HepG2 (cell line): ENCODE measurements around the gene LTB4R. TPM values are rescaled to one million over a fixed set of nuclear protein-coding genes. Genes with fewer than 3 reads are reported as not detected.

Experiments used
- CBFB ChIP-seq: sonication (generic); formaldehyde crosslinking; IDR thresholded peaks from 2 replicates; pipeline ENCODE4 v1.4.0; 2020; ENCODE audit warnings: missing genetic modification reagents
- FOXA1 ChIP-seq, 2 experiments: fragments of 450-650 bp in 1 of 2; sonication (generic) in 1 of 2; formaldehyde crosslinking in 1 of 2; IDR thresholded peaks; 2 replicates each; pipeline versions ENCODE4 v1.4.0 to v1.6.1; 2016 to 2020; ENCODE audit warnings: missing genetic modification reagents in 1 of 2
- FOXK2 ChIP-seq: fragments of 450-650 bp; IDR thresholded peaks from 2 replicates; pipeline ENCODE4 v1.6.1; 2016
- MTF1 ChIP-seq: sonication (generic); formaldehyde crosslinking; IDR thresholded peaks from 2 replicates; pipeline ENCODE4 v1.5.0; 2020; ENCODE audit warnings: missing genetic modification reagents
- POLR2G ChIP-seq: fragments of 200-400 bp; formaldehyde crosslinking; IDR thresholded peaks from 2 replicates; pipeline ENCODE4 v1.6.1; 2018; ENCODE audit warnings: mild to moderate bottlenecking, low read depth, low read length, moderate library complexity
- PRMT3 ChIP-seq: sonication (generic); formaldehyde crosslinking; IDR thresholded peaks from 2 replicates; pipeline ENCODE4 v1.8.1; 2022; ENCODE audit warnings: low read depth, mild to moderate bottlenecking, moderate library complexity, missing genetic modification reagents, borderline replicate concordance
- SIN3A ChIP-seq: IDR thresholded peaks from 2 replicates; pipeline ENCODE4 v1.6.1; 2011; ENCODE audit warnings: low read depth, mild to moderate bottlenecking, control low read depth, low read length, borderline replicate concordance
- SIX1 ChIP-seq: sonication (generic); formaldehyde crosslinking; IDR thresholded peaks from 2 replicates; pipeline ENCODE4 v1.4.0; 2020; ENCODE audit warnings: missing genetic modification reagents, borderline replicate concordance
- SNAPC4 ChIP-seq: sonication (generic); formaldehyde crosslinking; IDR thresholded peaks from 2 replicates; pipeline ENCODE4 v1.4.0; 2020; ENCODE audit warnings: mild to moderate bottlenecking, missing genetic modification reagents
- TCF7L2 ChIP-seq: IDR thresholded peaks from 2 replicates; pipeline ENCODE4 v1.6.1; 2011; ENCODE audit warnings: mild to moderate bottlenecking, low read depth, low read length, moderate library complexity
- TRIM24 ChIP-seq: sonication (generic); formaldehyde crosslinking; IDR thresholded peaks from 2 replicates; pipeline ENCODE4 v1.8.0; 2022; ENCODE audit warnings: mild to moderate bottlenecking, missing genetic modification reagents
- ZFP37 ChIP-seq: sonication (generic); formaldehyde crosslinking; IDR thresholded peaks from 2 replicates; pipeline ENCODE4 v1.4.0; 2020; ENCODE audit warnings: missing genetic modification reagents, borderline replicate concordance
- ZFP41 ChIP-seq: sonication (generic); formaldehyde crosslinking; IDR thresholded peaks from 2 replicates; pipeline ENCODE4 v1.4.0; 2020; ENCODE audit warnings: mild to moderate bottlenecking, missing genetic modification reagents, borderline replicate concordance
- ZFX ChIP-seq: sonication (generic); formaldehyde crosslinking; IDR thresholded peaks from 2 replicates; pipeline ENCODE4 v1.4.0; 2020; ENCODE audit warnings: mild to moderate bottlenecking, low read depth, missing genetic modification reagents, moderate library complexity
- ZFYVE20 ChIP-seq: sonication (generic); formaldehyde crosslinking; IDR thresholded peaks from 2 replicates; pipeline ENCODE4 v1.8.0; 2023; ENCODE audit warnings: low read depth, mild to moderate bottlenecking, moderate library complexity, missing genetic modification reagents, borderline replicate concordance
- ZNF138 ChIP-seq: sonication (generic); formaldehyde crosslinking; IDR thresholded peaks from 2 replicates; pipeline ENCODE4 v1.5.0; 2020; ENCODE audit warnings: mild to moderate bottlenecking, low read depth, missing genetic modification reagents
- ZNF160 ChIP-seq: sonication (generic); formaldehyde crosslinking; IDR thresholded peaks from 2 replicates; pipeline ENCODE4 v1.8.0; 2022; ENCODE audit warnings: mild to moderate bottlenecking, inconsistent platforms, missing genetic modification reagents
- ZNF280B ChIP-seq: sonication (generic); formaldehyde crosslinking; IDR thresholded peaks from 2 replicates; pipeline ENCODE4 v1.5.0; 2020; ENCODE audit warnings: missing genetic modification reagents, mild to moderate bottlenecking, borderline replicate concordance
- ZNF564 ChIP-seq: sonication (generic); formaldehyde crosslinking; IDR thresholded peaks from 2 replicates; pipeline ENCODE4 v1.8.1; 2023; ENCODE audit warnings: mild to moderate bottlenecking, missing genetic modification reagents
- ZNF75D ChIP-seq: sonication (generic); formaldehyde crosslinking; IDR thresholded peaks from 2 replicates; pipeline ENCODE4 v1.8.1; 2023; ENCODE audit warnings: missing genetic modification reagents, mild to moderate bottlenecking, borderline replicate concordance
- polyA plus RNA-seq, 8 experiments: library from polyadenylated mRNA; depleted of rRNA in 3 of 8; stranded (reverse) in 7 of 8; unstranded in 1 of 8; fragments of >200 nt; fragmentation: Illumina TruSeq in 4 of 8; extraction: Trizol in 4 of 8; gene quantifications; 2 replicates each; pipeline versions ENCODE4 v1.2.1 to v1.2.3, GENCODE V29; 2011 to 2016; ENCODE audit warnings: low read depth in 4 of 8, missing spikeins in 1 of 8, mixed read lengths in 1 of 8; ENCODE audit not compliant: insufficient read depth in 1 of 8
- total RNA-seq, 5 experiments: library from RNA; depleted of rRNA; stranded (reverse); fragments of >200 nt; fragmentation: Illumina TruSeq; extraction: Trizol; gene quantifications; 2 replicates each; pipeline ENCODE4 v1.2.3, GENCODE V29; 2016; ENCODE audit warnings: low read depth in 1 of 5
- TF ChIP-seq, protein P1 (sequence below): sonication (generic); formaldehyde crosslinking; IDR thresholded peaks from 2 replicates; pipeline ENCODE4 v1.5.1; 2020; ENCODE audit warnings: missing genetic modification reagents, mild to moderate bottlenecking, borderline replicate concordance

Gene LTB4R
- total and polyA plus RNA-seq, 2 of the 13 experiments (the other 11 are each of a cell fraction or from before 2014, with no cell fraction given): 3.2 to 8.2 TPM

DNA sequence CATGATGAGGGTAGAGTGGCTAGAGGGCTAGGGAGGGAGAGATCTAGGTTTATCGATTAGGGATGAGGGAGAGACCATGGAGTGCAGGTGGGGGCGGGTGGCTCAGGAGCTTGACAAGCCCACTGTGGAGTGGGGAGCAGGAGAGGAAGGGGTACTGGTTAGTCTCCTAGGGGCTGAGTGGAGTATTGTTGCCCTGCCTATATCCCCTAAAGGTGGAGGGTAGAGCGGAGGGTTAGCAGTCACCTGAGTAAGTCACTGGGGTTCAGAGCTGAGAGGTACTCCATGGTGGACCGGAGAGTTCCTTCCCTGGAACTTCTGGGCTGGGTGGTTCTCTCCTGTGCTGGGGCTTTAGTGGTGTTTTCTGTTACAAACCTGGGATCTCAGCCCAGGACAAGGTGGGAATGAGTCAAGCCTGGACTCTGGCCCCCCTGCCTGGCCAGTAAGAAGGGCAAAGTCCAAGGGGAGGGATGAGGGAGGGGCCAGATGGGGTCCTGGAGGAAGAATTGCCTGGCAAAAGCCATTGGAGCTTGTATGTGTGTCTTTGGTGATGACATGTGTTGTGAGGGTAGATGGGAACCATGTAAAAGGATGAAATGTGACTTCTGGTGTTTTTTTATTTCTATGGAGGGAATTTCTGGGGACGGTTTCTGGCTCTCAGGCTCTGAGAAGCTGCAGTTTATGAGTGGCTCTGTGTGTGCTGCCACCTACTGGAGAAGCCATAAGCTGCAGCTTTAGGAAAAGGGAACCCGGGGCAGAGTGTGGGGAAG lies 3.5 kb upstream of the LTB4R start, which contains the start of gene CIDEB (continued):
- peak; percentile 89; the same call in 1 of the 2 replicates for TF ChIP-seq ZFP41 (CRISPR knock-in tag)
- peak; percentile 74 for TF ChIP-seq CBFB
- TF ChIP-seq, protein P1, sequence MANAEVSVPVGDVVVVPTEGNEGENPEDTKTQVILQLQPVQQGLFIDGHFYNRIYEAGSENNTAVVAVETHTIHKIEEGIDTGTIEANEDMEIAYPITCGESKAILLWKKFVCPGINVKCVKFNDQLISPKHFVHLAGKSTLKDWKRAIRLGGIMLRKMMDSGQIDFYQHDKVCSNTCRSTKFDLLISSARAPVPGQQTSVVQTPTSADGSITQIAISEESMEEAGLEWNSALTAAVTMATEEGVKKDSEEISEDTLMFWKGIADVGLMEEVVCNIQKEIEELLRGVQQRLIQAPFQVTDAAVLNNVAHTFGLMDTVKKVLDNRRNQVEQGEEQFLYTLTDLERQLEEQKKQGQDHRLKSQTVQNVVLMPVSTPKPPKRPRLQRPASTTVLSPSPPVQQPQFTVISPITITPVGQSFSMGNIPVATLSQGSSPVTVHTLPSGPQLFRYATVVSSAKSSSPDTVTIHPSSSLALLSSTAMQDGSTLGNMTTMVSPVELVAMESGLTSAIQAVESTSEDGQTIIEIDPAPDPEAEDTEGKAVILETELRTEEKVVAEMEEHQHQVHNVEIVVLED: no peak; the same call in 1 of the 2 replicates
- no peak for TF ChIP-seq TCF7L2
- TF ChIP-seq FOXK2: peak; percentile 56; the same call in 1 of the 2 replicates
- no peak for TF ChIP-seq ZNF75D (CRISPR knock-in tag)
- TF ChIP-seq SIX1 (CRISPR knock-in tag): 0 out of 2 replicates have a peak, but pooled peaks have one; percentile 50
- TF ChIP-seq MTF1 (CRISPR knock-in tag): no peak
- TF ChIP-seq ZFX: peak; percentile 57; the same call in 1 of the 2 replicates
- no peak for TF ChIP-seq TRIM24
- peak; percentile 54; the same call in 1 of the 2 replicates for TF ChIP-seq ZFP37 (CRISPR knock-in tag)
- TF ChIP-seq ZNF138: no peak
- no peak for TF ChIP-seq ZNF564
- no peak for TF ChIP-seq PRMT3 (CRISPR knock-in tag)
- no peak; the same call in 1 of the 2 replicates for TF ChIP-seq ZNF280B
- TF ChIP-seq ZFYVE20 (CRISPR knock-in tag): no peak
- TF ChIP-seq POLR2G: peak; percentile 98
- TF ChIP-seq ZNF160 (CRISPR knock-in tag): peak; percentile 80
- TF ChIP-seq FOXA1 (IDR thresholded peaks at IDR 0.05): no peak
- peak; percentile 50 for TF ChIP-seq FOXA1 (CRISPR knock-in tag; IDR thresholded peaks at IDR 0.05)
- TF ChIP-seq SIN3A: peak; percentile 84
- TF ChIP-seq SNAPC4 (CRISPR knock-in tag): peak; percentile 83; the same call in 1 of the 2 replicates
